HepG2 (cell line): ENCODE results near the gene ATP6V0E2.

ENCODE experiments used
- JUND ChIP-seq: sonication (generic); formaldehyde crosslinking; IDR thresholded peaks from 2 replicates; pipeline ENCODE4 v1.8.0; 2022; ENCODE audit warnings: mild to moderate bottlenecking, missing genetic modification reagents
- MAX ChIP-seq: IDR thresholded peaks from 2 replicates; pipeline ENCODE4 v1.6.1; 2012; ENCODE audit warnings: inconsistent platforms
- SMARCE1 ChIP-seq: fragments of 450-650 bp; IDR thresholded peaks from 2 replicates; pipeline ENCODE4 v1.6.1; 2017; ENCODE audit warnings: borderline replicate concordance
- ZNF121 ChIP-seq: sonication (generic); formaldehyde crosslinking; IDR thresholded peaks from 2 replicates; pipeline ENCODE4 v1.5.0; 2020; ENCODE audit warnings: mild to moderate bottlenecking, missing genetic modification reagents
- ZNF280B ChIP-seq: sonication (generic); formaldehyde crosslinking; IDR thresholded peaks from 2 replicates; pipeline ENCODE4 v1.5.0; 2020; ENCODE audit warnings: missing genetic modification reagents, mild to moderate bottlenecking, borderline replicate concordance
- ZNF33A ChIP-seq: sonication (generic); formaldehyde crosslinking; IDR thresholded peaks from 2 replicates; pipeline ENCODE4 v1.5.1; 2020; ENCODE audit warnings: missing genetic modification reagents, mild to moderate bottlenecking, moderate library complexity, borderline replicate concordance

- TF ChIP-seq ZNF280B (no peak), JUND (CRISPR knock-in tag) (no peak), ZNF33A (CRISPR knock-in tag) (no peak), MAX (peak; percentile 69; the same call in 1 of the 2 replicates), ZNF121 (CRISPR knock-in tag) (no peak), SMARCE1 (no peak)
Observed at GRCh38 chr7:149872419-149873073, 1.2 kb upstream of the ATP6V0E2 start.
